PC-9 (cell line): ENCODE data around the gene C5orf47. TPM values are rescaled to one million over a fixed set of nuclear protein-coding genes. Genes with fewer than 3 reads are reported as not detected.

Source experiments
- BruUV-seq: library from RNA; stranded (reverse); fragments of 400-500 nt; replicated peaks from 2 replicates; lab custom pipeline; 2021; lab: Mats Ljungman, UMichigan
- CTCF ChIA-PET: fragments of 300-600 bp; sonication (Branson Sonifier 250); formaldehyde crosslinking; loops from one replicate; lab custom pipeline; 2022; ENCODE audit warnings: antibody characterized with exemption; lab: Charles Lee
- POLR2A ChIA-PET: fragments of 300-600 bp; sonication (Branson Sonifier 250); formaldehyde crosslinking; loops from one replicate; lab custom pipeline; 2022; ENCODE audit warnings: antibody characterized with exemption; ENCODE audit not compliant: unreplicated experiment; lab: Charles Lee
- DNase-seq, 2 experiments: peaks; one replicate each; pipeline versions ENCODE4 v3.0.0 to v3.0.0-alpha.2; 2015 to 2022; ENCODE audit warnings: mixed read lengths in 1 of 2
- H2AFZ ChIP-seq: fragments of 200-600 bp; sonication (generic); 2 replicates; pipeline ENCODE4 v1.8.1; 2017; ENCODE audit warnings: antibody characterized with exemption
- H3F3A ChIP-seq: fragments of 200-600 bp; sonication (generic); 2 replicates; pipeline ENCODE4 v1.8.1; 2017; ENCODE audit warnings: antibody characterized with exemption, mild to moderate bottlenecking, low read depth; ENCODE audit not compliant: insufficient read depth
- H3K27ac ChIP-seq: fragments of 200-600 bp; sonication (generic); 2 replicates; pipeline ENCODE4 v1.6.1; 2016; ENCODE audit warnings: mixed run types
- H3K27me3 ChIP-seq: fragments of 200-600 bp; sonication (generic); 2 replicates; pipeline ENCODE4 v1.6.1; 2016; ENCODE audit warnings: low read depth, mixed run types; ENCODE audit not compliant: insufficient read depth
- H3K36me3 ChIP-seq: fragments of 200-600 bp; sonication (generic); 2 replicates; pipeline ENCODE4 v1.6.1; 2016; ENCODE audit warnings: low read depth, mixed run types
- H3K4me1 ChIP-seq: fragments of 200-600 bp; sonication (generic); replicated peaks from 2 replicates; pipeline ENCODE4 v1.6.1; 2016; ENCODE audit warnings: mixed run types; ENCODE audit not compliant: insufficient read depth
- H3K4me2 ChIP-seq: fragments of 200-600 bp; sonication (generic); 2 replicates; pipeline ENCODE4 v1.6.1; 2017; ENCODE audit warnings: mixed run types
- H3K4me3 ChIP-seq: fragments of 200-600 bp; sonication (generic); 2 replicates; pipeline ENCODE4 v1.6.1; 2016; ENCODE audit warnings: mixed run types
- H3K79me2 ChIP-seq: fragments of 200-600 bp; sonication (generic); 2 replicates; pipeline ENCODE4 v1.6.1; 2017; ENCODE audit warnings: low read depth, mixed run types
- H3K9me2 ChIP-seq: fragments of 200-600 bp; sonication (generic); 2 replicates; pipeline ENCODE4 v1.8.1; 2017; ENCODE audit warnings: mild to moderate bottlenecking; ENCODE audit not compliant: insufficient read depth
- H3K9me3 ChIP-seq: fragments of 200-600 bp; sonication (generic); 2 replicates; pipeline ENCODE4 v1.8.1; 2016; ENCODE audit warnings: low read depth; ENCODE audit not compliant: insufficient read depth
- H4K20me1 ChIP-seq: fragments of 200-600 bp; sonication (generic); 2 replicates; pipeline ENCODE4 v1.8.1; 2017; ENCODE audit not compliant: insufficient read depth
- EZH2 ChIP-seq: fragments of 200-600 bp; sonication (generic); IDR thresholded peaks from 2 replicates; pipeline ENCODE4 v1.8.0; 2017; ENCODE audit warnings: antibody characterized with exemption, low read depth
- intact Hi-C: fragments of 100-400 bp; cut with micrococcal nuclease; formaldehyde crosslinking; loops from one replicate; pipeline ENCODE4 v1.10.0; 2022; ENCODE audit not compliant: unreplicated experiment
- total RNA-seq: library from RNA; stranded (reverse); gene quantifications from 2 replicates; pipeline ENCODE4 v1.2.3, GENCODE V29; 2021
- TF ChIP-seq, protein P1 (sequence below): fragments of 200-600 bp; sonication (generic); conservative IDR thresholded peaks from 2 replicates; pipeline ENCODE4 v1.6.1; 2017; ENCODE audit warnings: mixed run types, antibody characterized with exemption, mild to moderate bottlenecking, moderate library complexity

Gene C5orf47
- total RNA-seq, 1 experiment from 2014 or later = not detected

GRCh38 chr5:174053905-174054304 is 64.9 kb downstream of the C5orf47 start:
- intact Hi-C loops = no loop called here
- Histone ChIP-seq H3K79me2 (no peaks in the 10 kb centered on the region), H3K4me3 (no peak overlapping the region), H3K4me2 (no peak overlapping the region), H4K20me1 (0 out of 2 replicates have a peak, but pooled peaks cover 2% of the 10 kb centered on the region), H3K27ac (no peak overlapping the region), H3K4me1 (no peaks in the 10 kb centered on the region), H3K9me3 (no peaks in the 10 kb centered on the region), H2AFZ (no peak overlapping the region), H3F3A (no peaks in the 10 kb centered on the region), H3K9me2 (no peaks in the 10 kb centered on the region), H3K27me3 (peaks cover 71% of the 10 kb centered on the region), H3K36me3 (no peaks in the 10 kb centered on the region)
- DNase-seq = no peak
- POLR2A ChIA-PET = no interaction called here
- no TSS peak for BruUV-seq
- no peak for TF ChIP-seq EZH2
- TF ChIP-seq, protein P1, sequence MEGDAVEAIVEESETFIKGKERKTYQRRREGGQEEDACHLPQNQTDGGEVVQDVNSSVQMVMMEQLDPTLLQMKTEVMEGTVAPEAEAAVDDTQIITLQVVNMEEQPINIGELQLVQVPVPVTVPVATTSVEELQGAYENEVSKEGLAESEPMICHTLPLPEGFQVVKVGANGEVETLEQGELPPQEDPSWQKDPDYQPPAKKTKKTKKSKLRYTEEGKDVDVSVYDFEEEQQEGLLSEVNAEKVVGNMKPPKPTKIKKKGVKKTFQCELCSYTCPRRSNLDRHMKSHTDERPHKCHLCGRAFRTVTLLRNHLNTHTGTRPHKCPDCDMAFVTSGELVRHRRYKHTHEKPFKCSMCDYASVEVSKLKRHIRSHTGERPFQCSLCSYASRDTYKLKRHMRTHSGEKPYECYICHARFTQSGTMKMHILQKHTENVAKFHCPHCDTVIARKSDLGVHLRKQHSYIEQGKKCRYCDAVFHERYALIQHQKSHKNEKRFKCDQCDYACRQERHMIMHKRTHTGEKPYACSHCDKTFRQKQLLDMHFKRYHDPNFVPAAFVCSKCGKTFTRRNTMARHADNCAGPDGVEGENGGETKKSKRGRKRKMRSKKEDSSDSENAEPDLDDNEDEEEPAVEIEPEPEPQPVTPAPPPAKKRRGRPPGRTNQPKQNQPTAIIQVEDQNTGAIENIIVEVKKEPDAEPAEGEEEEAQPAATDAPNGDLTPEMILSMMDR = no peak
- CTCF ChIA-PET = no interaction called here

Other genes starting within 250 kb of the C5orf47 start
- 11.6 and 15.4 TPM in 2 replicates for gene CPEB4, start 100.8 kb upstream of the C5orf47 start, total RNA-seq
- gene NSG2, start 56.5 kb downstream of the C5orf47 start, total RNA-seq = not detected in 2 replicates